Activated CD4-positive, CD25-positive, alpha-beta regulatory T cell treated with anti-CD3 and anti-CD28 coated beads, Interleukin-2, amount 50 U/mL, for 72 hours (primary cell): ENCODE data around the gene RAD54L.
"Not testable (repeated sequence)": the region's sequence is repeated elsewhere in the genome, so short reads cannot be mapped to it uniquely, and the experiment has no call there.

Source experiments
- DNase-seq: peaks from one replicate; pipeline ENCODE4 v3.0.0; 2021

The RAD54L gene

DNA sequence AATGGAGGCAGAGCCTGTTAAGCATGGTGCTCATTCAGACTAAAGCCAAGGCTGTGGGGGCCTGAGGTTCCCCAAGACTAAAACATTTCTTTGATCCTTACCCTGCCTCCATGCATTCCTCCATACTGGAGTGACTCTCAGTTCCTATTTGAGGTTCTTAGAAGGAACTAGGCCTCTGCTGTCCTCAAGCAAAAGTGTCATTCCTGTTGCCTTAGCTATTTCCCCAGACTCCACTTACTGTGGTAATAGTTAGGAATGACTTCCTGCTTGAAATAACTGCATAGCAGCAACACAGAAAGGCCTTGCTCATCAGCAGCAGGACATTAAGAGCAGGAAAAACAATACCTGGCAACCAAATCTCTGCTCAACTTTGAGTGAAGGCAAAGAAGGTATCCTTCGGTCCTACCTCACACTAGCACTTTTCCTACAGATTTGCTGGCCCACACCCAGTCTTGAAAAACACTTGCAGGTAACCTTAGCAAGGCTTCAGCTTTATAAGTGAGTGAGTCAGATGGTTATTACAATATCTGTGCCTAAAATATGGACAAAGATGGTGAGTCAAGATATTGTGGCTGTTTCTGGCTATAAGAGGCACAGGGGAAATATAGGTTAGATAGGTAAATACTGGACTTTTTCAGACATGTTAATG, 41.0 kb downstream of the RAD54L start:
- no peak for DNase-seq

DNA sequence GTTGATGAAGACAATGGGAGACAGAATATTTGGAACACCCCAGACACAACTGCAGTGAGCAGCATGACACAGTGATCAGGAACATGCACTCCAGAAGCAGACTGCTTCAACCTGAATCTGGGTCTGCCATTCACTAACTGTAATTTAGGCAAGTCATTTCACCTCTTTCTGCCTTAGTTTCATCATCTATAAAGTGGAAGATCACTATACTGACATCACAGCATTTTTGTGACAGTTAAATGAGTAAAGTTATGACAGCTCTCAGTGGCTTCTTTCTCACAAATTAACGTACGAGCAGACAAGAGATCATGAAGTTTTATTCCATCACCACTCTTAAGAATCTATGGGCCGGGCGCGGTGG, 41.6 kb downstream of the RAD54L start:
- no peak for DNase-seq

DNA sequence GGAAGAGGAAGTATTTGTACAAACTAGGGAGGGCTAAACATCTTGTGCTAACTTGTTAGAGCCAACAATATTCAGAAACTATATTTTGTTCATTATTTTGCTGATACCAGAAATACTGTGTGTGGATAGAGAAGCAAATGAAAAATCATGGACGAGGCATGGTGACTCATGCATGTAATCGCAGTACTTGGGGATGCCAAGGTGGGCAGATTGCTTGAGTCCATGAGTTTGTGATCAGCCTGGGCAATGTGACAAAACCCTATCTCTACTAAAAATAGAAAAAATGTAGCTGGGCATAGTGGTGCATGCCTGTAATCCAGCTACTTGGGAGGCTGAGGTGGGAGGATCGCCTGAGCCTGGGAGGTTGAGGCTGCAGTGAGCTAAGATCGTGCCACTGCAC, 42.4 kb downstream of the RAD54L start:
- DNase-seq = no peak

DNA sequence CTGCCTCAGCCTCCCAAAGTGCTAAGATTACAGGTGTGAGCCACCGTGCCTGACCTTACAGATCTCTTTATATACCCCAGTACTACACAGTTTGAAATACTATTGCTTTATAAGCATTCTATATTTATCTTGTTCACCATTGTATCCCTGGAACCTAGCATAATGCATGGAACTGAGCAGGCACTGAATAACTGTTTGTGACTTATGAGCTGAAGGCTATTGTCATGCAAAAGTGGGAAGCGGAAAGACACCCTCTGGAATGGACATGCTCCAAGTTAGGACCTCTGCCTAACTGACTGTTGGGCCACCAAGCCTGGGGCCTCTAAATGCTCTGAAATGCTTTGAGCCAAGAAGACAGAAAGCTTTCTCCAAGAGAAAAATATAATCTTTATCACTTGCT, 47.7 kb downstream of the RAD54L start:
- DNase-seq = no peak

DNA sequence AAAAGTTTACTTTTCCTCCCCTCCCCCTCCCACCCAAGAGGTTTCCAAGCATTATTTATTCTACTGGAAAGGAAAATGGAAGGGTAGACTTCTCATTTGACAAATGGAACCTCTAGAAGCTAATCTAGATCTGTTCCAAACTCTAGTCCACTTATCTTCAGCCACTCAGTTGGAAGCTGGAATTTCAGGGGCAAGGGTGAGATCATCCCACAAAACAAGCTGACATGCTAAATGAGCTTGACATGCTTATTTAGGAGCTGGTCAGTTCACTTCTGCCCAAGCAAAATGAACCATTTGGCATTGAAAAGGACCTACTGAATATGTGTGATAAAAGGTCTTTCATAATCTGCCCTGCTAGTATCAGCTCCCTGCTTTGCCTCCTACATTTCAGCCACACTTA, 50.8 kb downstream of the RAD54L start:
- DNase-seq = no peak

DNA sequence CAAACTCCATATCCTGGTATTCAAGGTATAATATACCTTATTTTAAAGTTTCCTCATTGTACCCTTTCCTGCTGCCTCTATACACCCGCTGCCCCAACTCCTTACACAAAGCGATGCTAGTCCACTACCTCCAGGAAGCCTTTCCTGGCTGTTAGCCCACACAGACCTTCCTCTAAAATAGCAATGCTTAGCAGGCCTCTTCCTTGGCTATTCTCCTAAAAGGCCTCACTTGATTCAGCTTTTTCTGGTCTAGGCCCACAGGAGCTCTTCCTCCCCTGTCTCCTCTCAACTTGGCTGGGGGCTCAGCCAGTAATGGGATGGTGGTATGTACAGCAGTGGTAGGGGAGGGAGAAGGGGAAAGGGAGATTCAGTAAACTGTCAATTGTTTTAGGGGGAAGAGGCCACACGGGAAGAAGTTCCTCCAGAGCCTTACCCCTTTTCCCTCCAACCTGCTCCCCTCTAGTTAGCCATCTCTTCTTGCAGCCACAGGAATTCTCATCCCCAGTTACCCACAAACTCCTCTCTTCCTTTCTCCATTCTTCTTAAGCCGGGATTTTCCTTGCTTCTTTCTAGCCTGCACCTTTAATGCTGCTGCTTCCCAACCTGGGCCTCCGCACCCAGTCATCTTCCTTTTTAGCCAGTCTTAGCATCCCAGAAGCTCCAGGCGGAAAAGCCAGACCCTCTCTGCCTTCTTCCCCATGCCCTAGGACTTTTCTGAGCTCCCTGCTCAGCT, 53.3 kb downstream of the RAD54L start:
- DNase-seq = no peak

DNA sequence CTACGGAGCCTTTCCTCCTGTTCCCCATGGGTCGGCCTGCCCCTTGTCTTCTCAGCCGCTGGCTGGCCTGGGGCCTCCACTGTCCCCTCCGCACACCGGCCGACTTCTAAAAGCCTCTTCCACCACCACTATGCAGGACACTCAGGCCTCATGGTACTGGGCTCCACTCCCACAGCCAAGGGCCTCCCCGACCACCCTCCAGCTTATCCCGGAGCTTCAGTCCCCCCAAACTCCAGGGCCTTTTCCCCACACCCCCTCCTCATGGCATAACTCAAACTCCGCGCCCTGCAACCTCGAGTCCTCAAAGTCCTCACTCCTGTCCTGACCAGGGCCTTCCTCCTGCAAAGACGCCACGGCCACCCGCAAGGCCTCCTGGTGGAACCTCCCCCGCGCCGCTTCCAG, 53.8 kb downstream of the RAD54L start:
- DNase-seq = no peak

DNA sequence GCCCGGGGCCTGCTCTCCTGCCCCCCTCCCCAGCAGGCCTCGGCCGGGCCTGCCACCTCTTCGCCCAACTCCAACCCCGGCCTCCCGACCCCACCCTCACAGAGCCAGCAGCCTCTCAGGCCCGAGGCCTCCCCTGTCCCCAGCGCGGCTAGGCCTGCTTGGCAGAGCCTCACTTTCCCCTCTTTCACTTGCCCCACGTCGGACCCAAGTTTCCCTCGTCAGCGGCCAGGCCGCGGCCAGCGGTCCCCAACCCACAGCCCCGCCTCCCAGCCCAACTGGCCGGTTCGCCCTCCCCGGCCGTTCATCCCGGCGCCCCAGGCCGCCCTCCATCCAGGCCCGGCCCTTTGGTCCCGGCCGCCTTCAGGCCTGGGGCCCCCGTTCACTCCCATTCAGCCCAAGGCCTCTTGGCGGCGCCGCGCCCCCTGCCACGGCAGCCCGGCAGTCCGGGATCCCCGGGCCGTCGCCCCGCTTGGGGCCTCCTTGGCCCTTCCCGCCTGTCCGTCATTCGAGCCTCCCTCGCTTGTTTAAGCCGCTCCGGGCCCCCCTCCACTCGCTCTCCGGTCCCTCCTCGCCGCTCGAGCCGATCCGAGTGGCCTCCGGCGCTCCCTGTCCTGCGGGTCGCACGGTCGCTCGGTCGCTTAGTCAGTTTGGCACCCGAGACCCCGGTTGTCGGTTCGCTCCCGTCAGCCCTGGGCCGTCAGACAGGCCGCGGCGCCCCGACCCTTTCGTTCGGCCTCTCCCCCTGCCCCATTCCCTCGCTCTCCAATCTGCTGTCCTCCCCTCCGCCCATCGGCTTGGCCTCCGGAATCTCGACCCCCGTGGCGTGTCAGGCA, 54.5 kb downstream of the RAD54L start:
- peak; percentile 65 for DNase-seq

DNA sequence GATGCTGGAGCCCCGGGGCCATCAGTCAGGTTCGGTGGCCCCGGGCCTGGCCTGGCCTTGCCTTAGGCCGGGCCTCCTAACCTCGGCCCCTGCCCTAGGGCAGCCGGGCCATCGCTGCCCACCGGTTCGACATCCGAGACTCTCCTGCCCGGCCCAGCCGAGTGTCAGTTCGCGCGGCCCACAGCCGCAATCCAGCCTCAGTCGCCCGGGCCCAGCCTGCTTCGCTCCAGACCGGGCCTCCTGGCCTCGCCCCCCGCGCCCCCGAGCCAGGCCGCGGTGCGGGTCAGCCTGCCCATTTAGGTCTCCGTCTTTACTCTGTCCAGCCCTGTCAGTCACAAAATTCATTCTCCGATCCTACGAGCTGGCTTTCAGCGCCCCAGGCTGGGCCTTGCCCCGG, 55.1 kb downstream of the RAD54L start:
- no peak for DNase-seq

DNA sequence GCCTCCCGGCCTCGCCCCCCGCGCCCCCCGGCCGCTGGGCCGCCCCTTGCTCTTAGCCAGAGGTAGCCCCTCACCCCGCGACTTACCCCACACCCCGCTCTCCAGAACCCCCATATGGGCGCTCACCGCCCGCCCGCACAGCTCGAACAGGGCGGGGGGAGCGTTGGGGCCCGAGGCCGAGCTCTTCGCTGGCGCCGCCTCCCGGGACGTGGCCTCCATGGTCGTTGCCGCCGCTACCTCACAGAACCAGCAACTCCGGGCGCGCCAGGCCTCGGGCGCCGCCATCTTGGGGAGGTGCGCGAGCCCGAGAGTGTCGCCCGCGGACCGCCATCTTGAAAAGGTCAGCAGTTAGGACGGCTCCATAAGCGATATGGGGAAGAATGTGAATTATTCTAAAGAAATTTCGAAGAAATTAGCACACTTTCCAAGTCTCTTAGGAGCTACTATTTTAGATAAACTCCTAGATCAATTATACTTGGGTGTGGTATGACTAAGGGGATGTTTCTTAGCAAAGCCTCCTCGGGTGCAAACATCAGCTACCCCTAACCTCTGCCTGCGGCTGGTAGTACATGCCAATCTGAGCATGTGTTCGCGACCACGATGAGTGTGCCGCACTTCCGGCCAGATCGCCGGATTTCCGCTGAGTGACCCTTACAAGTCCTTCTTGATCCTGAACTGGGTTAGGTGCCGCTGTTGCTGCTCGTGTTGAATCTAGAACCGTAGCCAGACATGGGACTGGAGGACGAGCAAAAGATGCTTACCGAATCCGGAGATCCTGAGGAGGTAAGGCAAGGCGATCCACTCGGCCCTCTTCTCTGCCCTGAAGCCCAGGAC, 55.7 kb downstream of the RAD54L start, which contains the start of the genes LRRC41 and UQCRH:
Gene LRRC41 (minus strand): TSS at position 579 of the 834 bp plus-strand sequence. CDS start 294 bp downstream, at position 285.
Gene UQCRH (plus strand): TSS at position 661 of the 834 bp plus-strand sequence. CDS start 69 bp downstream, at position 730.
- peak; percentile 94 for DNase-seq

DNA sequence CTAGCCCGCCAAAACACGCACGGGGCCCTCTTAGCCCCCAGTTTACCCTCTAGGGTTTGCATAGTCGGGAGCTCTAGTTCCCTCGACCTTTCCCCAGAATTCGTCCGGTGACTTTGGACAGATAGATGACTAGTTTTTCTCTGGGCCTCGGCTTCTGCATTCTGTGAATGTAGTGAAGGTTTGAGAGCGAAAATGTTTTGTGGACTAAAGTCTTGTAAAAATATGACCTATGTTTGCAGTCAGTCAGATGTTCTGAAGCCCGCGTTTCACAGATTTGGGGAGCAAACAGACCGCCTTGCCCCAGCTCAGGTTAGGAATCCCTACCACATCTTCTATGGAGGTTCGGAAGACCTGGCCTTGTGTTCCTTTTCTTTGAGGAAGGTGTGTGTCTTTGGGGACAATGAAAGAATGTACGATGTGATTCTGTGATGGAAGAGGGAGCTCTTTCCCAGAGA, 56.3 kb downstream of the RAD54L start:
- DNase-seq = no peak

DNA sequence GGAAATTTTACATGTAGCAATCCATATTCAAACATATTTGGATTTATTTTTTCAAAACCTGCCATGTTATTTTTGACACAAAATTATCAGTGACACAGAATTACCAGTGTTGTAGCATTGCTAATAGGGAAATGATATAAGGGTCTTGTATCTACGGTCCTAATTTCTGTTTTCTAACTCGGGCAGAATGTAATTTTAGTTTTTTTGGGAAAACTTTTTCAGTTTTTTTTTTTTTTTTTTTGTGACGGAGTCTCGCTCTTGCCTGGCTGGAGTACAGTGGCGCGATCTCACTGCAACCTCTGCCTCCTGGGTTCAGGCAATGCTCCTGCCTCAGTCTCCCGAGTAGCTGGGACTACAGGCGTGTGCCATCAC, 58.6 kb downstream of the RAD54L start:
- DNase-seq = no peak

DNA sequence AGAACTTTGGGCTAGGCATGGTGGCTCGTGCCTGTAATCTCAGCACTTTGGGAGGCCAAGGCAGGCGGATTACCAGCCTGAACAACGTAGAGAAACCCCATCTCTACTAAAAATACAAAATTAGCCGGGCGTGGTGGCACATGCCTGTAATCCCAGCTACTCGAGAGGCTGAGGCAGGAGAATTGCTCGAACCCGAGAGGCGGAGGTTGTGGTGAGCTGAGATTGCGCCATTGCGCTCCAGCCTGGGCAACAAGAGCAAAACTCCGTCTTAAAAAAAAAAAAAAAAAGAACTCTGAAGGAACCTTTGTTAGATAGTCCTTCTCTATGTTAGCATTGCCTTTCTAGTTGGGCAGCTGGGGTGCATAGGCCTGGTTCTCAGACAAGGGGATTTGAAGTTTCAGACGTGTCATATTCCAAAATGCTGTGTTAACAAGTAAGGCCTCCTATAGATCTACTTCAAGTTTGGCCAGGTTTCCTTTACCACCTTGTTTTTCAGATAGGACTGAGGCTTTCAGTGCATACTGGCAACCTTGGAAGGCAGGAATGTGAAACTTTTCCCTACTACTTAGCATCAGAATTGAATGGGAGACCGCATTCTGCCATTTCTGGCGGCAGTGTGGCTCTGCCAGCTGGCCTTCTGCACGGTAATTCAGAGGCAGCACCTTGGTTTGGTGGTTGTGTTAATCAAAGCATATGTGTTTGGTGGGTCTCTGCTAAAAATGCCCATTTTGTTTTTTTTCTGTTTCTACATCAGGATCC, 62.0 kb downstream of the RAD54L start:
- DNase-seq = no peak

DNA sequence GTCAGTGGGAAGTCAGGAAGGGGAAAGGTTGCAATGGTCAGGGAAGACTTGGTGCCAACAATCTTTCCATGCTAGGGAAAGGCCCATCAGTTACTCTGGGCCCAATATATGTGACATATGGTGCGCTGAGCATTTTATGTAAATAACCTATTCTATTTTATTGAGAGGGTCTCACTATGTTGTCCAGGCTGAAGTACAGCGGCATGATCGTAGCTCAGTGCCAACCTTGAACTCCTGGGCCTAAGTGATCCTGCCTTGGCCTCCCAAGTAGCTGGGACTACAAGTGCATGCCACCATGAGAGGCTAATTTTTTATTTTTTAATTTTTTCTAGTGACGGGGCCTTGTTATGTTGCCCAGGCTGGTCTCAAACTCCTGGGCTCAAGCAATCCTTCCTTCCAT, 62.8 kb downstream of the RAD54L start:
- DNase-seq = no peak

DNA sequence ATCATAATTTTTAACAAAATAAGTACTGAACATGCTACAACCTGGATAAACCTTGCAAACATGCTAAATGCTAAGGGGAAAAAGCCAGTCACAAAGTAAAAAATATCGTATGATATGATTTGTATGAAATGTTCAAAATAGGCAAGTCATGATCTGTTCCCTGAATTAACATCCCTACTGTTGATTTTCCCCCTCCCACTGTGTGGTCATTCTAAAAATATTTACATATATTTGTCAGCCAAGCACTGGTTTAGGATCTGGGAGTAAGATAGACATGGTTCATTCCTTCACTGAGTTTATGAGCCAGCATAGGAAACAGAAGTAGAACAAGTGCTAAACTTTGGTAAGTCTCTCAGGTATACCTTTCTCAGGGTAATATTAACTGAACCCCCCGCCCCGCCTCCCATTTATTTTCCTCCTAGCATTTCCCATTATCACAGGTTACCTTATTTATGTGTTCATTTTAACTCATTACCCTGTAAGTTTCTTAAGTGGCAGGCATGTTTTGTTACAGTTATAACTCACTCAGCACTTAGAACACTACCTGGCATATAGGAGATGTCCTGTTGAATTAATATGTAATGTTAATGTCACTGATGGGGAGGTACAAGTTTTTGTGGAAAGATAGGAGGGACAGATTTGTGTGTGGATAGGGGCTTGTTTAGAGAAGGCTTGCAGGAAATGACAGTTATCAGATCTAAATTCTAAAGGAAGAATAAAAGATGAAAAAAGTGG, 68.3 kb downstream of the RAD54L start:
- no peak for DNase-seq

DNA sequence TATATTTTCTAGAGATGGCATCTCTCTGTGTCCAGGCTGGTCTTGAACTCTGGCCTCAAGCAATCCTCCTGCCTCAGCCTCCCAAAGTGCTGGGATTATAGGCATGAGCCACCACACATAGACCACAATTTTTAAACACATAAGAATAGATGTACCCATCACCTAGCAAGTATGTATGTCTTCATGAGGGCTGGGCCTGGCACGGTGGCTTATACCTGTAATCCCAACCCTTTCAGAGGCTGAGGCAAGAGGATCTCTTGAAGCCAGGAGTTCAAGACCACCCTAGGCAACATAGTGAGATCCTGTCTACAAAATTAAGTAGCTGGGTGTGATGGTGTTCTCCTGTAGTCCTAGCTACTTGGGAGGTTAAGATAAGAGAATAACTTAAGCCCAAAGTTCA, 69.8 kb downstream of the RAD54L start:
- no peak for DNase-seq

DNA sequence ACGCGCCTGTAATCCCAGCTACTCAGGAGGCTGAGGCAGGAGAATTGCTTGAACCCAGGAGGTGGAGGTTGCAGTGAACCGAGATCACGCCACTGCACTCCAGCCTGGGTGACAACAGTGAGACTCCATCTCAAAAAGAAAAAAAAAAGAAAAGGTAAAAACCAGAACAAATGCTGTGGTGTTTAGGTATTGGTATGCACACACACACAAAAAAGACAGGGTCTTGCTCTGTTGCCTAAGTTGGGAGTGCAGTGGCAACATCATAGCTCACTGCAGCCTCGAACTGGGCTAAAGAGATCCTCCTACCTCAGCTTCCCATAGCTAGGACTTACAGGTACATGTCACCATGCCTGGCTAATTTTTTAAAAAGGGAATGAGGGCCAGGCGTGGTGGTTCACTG, 71.7 kb downstream of the RAD54L start:
- not testable (repeated sequence) for DNase-seq

DNA sequence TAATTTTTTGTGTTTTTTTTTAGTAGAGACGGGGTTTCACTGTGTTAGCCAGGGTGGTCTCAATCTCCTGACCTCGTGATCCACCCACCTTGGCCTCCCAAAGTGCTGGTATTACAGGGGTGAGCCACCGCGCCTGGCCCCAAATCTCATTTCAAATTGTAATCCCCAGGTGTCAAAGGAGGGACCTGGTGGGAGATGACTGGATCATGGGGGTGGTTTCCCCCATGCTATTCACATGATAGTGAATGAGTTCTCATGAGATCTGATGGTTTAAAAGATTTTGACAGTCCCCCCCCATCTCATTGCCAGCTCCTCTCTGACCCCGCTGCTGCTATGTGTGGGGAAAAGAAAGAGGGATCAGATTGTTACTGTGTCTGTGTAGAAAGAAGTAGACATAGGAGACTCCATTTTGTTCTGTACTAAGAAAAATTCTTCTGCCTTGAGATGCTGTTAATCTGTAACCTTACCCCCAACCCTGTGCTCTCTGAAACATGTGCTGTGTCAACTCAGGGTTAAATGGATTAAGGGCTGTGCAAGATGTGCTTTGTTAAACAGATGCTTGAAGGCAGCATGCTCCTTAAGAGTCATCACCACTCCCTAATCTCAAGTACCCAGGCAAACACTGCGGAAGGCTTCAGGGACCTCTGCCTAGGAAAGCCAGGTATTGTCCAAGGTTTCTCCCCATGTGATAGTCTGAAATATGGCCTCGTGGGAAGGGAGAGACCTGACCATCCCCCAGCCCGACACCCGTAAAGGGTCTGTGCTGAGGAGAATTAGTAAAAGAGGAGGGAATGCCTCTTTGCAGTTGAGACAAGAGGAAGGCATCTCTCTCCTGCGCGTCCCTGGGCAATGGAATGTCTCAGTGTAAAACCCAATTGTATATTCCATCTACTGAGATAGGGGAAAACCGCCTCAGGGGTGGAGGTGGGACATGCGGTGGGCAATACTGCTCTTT, 72.7 kb downstream of the RAD54L start:
- not testable (repeated sequence) for DNase-seq

DNA sequence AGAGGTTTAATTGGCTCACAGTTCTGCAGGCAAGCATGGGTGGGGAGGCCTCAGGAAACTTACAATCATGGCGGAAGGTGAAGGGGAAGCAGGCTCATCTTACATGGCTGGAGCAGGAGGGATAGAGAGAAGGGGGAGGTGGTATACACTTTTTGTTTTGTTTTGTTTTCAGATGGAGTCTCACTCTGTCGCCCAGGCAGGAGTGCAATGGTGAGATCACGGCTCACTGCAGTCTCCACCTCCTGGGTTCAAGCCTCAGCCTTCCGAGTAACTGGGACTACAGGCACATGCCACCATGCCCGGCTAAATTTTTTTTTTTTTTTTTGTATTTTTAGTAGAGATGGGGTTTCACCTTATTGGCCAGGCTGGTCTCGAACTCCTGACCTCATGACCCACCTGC, 74.6 kb downstream of the RAD54L start:
- not testable (repeated sequence) for DNase-seq
